NCI-H2171 treated with DMSO at 0.1 percent for 48 hours (cell line): ENCODE data around the gene NLRP9.
"Not testable (repeated sequence)": the region's sequence is repeated elsewhere in the genome, so short reads cannot be mapped to it uniquely, and the experiment has no call there.

Experiments used
- DNase-seq: peaks from one replicate; lab custom pipeline; 2025; lab: John Stamatoyannopoulos, UW

NLRP9 gene

DNA sequence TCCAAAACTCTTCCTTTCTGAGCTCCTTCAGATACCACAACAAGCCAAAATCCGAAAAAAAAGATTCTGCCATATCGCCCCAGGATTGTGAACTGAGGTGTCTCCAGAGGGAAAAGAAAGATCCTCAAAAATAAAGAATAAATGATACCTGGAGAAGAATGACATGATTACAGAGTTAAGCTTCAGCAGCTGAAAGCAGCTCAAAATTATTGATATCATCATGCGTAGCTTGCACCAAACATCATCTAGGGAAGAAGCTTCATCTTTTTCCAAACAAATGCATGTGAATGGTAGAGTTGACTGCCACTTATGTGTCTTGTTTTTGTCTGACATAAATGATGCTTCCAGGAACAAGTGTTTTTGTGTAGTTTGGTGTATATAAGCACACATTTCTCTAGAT, at the start of gene NLRP9:
Gene NLRP9 (minus strand): TSS at position 101 of the 400 bp plus-strand sequence. CDS start 28 bp downstream, at position 73.
- DNase-seq, result no peak

DNA sequence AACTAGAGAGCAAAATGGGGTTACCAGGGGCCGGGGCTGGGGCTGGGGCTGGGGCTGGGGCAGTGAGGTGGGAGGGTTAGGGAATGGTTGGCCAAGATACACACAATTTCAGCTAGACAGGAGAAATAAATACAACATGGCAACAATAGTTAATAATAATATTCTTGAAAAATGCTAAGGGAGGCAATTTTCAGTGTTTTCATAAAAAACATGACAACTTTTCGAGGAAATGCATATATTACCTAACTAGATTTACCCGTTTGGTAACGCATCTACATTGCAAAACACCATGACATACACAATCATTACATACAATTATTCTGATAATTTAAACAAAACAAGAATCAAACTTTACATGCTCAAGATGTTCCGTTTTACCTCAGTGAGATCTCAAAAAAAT, 42.9 kb upstream of the NLRP9 start:
- no peak for DNase-seq

GRCh38 chr19:55778331-55778730, 40.1 kb upstream of the NLRP9 start:
- no peak for DNase-seq

GRCh38 chr19:55777528-55777927, 39.3 kb upstream of the NLRP9 start:
- DNase-seq, result no peak

- DNase-seq, result not testable (repeated sequence)
Measured at GRCh38 chr19:55769632-55770031, 31.4 kb upstream of the NLRP9 start.

DNA sequence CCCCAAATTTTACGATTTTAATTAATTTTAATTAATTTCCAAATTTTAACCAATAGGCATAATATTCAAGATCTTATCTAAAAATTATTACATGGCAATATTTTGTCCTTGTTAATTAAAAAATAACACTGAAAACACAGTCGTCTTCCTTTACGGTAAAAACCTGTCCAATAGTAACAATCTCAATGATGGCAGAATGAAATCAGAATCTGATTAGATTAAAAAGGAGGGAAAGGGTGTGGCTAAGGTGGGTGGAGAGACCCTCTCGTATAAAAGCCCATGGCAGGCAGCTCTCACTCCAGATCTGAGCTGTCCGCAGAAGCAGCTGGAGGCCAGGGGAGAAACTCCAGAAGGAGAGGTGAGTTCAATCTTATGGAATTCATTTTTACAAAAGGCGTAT, 30.6 kb upstream of the NLRP9 start, which contains the start of gene RFPL4AL1:
Gene RFPL4AL1 (plus strand): TSS at position 301 of the 400 bp plus-strand sequence. CDS start 2,687 bp downstream, outside the sequence.
- not testable (repeated sequence) for DNase-seq

DNA sequence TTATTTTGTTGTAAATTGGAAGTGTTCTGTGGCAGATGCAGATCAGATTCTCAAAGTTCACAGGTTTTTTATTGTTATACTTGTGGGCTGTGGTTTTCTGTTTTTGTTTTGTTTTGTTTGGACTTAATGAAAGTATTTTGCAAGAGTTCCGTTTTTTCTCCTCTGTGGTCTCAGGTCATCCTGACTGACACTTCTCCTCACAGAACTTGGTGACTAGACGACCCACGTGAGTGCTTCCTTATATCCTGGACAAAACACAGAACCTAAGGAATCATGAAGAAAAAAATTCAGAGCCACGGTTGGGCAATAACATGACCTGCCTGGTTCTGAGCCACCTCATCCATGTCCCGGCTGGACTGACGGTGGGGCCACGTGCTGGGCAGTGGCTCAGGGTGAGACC, 28.3 kb upstream of the NLRP9 start:
- no peak for DNase-seq

DNA sequence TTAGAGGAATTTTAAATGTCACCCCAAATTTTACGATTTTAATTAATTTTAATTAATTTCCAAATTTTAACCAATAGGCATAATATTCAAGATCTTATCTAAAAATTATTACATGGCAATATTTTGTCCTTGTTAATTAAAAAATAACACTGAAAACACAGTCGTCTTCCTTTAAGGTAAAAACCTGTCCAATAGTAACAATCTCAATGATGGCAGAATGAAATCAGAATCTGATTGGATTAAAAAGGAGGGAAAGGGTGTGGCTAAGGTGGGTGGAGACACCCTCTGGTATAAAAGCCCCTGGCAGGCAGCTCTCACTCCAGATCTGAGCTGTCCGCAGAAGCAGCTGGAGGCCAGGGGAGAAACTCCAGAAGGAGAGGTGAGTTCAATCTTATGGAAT, 20.6 kb upstream of the NLRP9 start, which contains the start of gene RFPL4A:
Gene RFPL4A (plus strand): TSS at position 301 of the 400 bp plus-strand sequence. CDS start 2,704 bp downstream, outside the sequence.
- not testable (repeated sequence) for DNase-seq

GRCh38 chr19:55756808-55757207, 18.6 kb upstream of the NLRP9 start:
- not testable (repeated sequence) for DNase-seq

DNA sequence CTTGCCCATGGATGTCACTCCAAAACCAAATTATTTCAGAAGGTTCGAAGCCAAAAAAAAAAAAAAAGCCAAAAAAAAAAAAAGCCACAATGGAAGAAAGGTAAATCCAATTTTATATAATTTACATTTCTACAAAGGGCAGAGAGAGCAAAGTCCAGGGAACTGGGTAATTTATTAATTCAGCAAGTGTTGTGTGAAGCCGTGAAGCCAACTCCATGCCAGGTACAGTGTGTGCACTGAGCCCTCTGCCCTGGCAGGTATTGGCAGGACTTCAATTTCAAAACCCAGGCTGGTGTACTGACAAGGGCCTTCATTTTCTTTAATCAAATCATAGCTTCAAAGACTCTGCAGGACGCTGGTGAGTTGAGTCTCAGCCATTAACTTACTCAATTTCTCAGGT, 15.2 kb upstream of the NLRP9 start:
- DNase-seq, result no peak

- DNase-seq, result no peak
Measured at GRCh38 chr19:55750715-55751114, 12.5 kb upstream of the NLRP9 start.

GRCh38 chr19:55730378-55730777, 7.8 kb downstream of the NLRP9 start:
- DNase-seq, result not testable (repeated sequence)

GRCh38 chr19:55723491-55723890, 14.7 kb downstream of the NLRP9 start:
- no peak for DNase-seq

- DNase-seq, result no peak
Measured at GRCh38 chr19:55720801-55721200, 17.4 kb downstream of the NLRP9 start.

DNA sequence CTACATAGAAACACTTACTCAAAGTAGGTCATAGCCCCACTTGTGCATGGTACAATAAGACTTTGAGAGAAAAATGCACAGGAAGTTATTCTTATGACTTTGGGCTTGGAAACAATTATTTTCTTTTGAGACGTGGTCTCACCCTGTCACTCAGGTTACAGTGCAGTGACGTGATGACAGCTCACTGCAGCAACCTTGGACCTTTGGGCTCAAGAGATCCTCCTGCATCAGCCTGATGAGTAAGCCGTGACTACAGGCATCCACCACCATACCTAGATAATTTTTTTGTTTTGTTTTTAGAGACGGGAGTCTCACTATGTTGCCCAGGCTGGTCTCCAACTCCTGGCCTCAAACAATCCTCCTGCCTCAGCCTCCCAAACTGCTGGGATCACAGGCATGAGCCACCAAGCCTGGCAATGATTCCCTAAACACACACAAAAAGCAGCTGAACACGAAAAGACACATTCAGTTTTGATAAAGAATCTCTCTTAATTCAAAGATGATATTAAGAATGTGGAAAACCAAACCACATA, 17.9 kb downstream of the NLRP9 start:
- no peak for DNase-seq

GRCh38 chr19:55717879-55718711, 20.1 kb downstream of the NLRP9 start:
- not testable (repeated sequence) for DNase-seq

DNA sequence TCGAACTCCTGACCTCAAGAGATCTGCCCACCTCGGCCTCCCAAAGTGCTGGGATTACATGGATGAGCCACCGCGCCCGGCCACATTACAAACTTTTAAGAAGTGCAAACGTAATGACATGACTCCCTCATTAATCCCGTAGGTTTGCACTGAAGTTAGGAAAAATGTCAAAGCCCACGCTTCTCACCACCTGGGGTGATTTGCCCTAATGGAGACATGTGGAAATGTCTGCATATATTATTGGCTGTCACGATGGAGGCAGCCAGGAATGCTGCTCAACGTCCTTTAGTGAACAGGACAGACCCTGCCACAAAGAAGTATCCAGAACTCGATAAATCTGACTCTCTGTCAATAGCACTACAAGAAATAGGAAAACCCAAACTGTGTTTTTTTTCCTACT, 21.0 kb downstream of the NLRP9 start:
- DNase-seq, result no peak

DNA sequence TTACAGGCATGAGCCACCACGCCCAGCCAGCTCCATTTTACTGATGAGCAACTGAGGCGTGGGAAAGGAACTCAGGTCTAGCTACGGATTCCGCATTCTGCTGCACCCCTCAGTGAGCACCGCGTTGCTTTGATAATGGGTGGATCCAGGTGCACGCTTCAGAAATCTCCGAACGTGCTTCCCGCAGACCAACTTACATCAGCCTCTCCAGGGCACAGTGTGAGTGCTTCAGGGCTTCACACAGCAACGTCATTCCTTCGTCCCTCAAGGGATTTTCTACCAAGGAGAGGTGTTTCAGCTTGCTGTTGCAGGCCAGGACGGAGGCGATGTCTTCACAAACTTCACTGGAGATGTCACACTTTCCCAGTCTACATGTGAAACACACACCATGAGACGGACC, 21.7 kb downstream of the NLRP9 start:
- no peak for DNase-seq

DNA sequence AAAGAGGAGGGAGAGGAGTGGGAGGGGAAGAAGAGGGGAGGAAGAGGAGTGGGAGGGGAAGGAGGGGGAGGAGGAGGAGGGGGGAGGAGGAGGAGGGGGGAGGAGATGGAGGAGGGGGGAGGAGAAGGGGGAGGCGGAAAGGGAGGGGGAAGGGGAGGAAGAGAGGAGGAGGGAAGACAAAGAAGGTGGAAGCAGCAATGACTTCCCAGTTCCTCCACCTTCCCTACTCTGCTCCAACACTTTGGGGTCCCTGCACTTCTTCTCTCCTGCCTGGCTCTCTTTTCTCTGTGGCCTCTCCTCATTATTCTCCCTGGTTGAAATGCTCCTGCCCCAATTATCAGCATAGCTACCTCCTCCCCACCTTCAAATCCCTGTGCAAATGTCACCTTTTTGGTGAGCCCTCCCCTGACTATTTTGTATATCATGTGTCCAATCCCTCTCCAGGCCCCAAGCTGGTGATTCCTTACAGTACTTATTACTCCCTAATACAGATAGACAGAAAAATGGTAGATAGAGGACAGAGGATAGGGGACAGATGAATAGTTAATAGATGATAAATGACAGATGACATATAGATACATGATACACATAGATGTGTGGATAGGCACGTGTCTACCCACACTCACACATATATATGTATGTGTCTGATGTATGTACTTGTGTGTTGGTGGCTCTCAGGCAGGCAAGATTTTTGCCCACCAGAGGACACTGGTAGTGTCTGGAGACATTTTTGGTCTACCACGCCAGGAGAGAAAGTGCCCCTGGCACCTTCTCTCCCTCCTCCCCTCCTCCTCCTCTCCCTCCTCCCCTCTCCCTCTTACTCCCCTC, 25.2 kb downstream of the NLRP9 start:
- no peak for DNase-seq

- DNase-seq, result no peak
Measured at GRCh38 chr19:55711719-55712118, 26.5 kb downstream of the NLRP9 start.

GRCh38 chr19:55705972-55706371, 32.2 kb downstream of the NLRP9 start:
- DNase-seq, result no peak

GRCh38 chr19:55704494-55705245, 33.5 kb downstream of the NLRP9 start:
- no peak for DNase-seq
